OCI-LY1 (cell line): ENCODE results near the gene PCBP1.

ENCODE experiments used
- CTCF ChIP-seq: fragments of 200-600 bp; sonication (generic), shearing (Covaris generic); IDR thresholded peaks from 2 replicates; pipeline ENCODE4 v1.5.1; 2017; ENCODE audit warnings: mild to moderate bottlenecking, antibody characterized with exemption, low read length, moderate library complexity, mixed read lengths
- EZH2 ChIP-seq: fragments of 200-600 bp; sonication (generic), shearing (Covaris generic); IDR thresholded peaks from 2 replicates; pipeline ENCODE4 v1.8.0; 2017; ENCODE audit warnings: borderline replicate concordance, mixed run types, mild to moderate bottlenecking, antibody characterized with exemption, low read length, moderate library complexity, mixed read lengths

DNA sequence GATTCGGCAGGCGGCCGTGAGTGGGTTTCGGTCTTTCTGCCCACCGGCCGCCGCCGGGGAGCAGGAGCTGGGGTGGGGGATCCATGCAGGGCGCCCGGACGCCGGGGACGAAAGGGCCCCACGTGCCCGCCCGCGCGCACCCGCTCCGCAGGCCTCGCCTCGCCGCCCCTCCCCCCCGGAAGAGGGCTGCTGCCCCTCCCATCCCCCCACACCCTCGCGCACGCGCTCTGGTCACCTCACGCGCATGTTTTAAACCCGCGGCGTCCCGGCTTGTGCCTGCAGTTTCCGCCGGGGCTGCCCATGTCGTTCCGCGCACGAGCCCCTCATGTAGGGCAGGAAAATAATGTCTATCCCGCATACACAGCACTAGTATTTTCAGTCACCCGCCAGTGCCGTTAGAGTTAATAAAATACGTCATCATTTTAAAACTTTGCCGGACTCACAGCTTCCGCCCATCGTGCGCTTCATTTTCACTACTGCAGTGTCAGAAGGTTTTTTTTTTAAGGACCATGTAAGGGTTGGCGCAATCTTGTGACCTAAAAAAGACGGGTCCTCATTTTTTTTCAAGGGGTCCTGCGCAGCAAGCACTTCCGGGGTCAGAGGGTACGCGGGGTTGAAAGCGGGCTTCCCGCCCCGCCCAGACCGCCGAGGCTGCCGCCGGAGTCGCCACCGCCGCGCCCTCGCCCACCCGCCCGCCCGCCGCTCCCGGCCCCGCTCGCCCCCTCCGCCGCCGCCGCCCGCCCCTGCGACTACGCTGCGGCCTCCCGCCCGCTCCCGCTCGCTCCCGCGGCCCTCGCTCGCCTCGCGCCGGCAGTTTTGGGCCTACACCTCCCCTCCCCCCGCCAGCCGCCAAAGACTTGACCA, at the start of gene PCBP1:
- TF ChIP-seq CTCF = no peak
- no peak for TF ChIP-seq EZH2
